NCI-H146 treated with DMSO at 0.1 percent for 48 hours (cell line): ENCODE data around the gene CCER1.
"Not testable (repeated sequence)": the region's sequence is repeated elsewhere in the genome, so short reads cannot be mapped to it uniquely, and the experiment has no call there.

Experiments
- DNase-seq: peaks from one replicate; lab custom pipeline; 2025; ENCODE audit not compliant: unreplicated experiment; lab: John Stamatoyannopoulos, UW

The CCER1 gene

GRCh38 chr12:90954921-90955320 is at the start of gene CCER1:
TSS of gene CCER1 (minus strand) at chr12:90955176. CDS start at chr12:90954742, 434 bp downstream.
- no peak for DNase-seq

GRCh38 chr12:91003737-91004136 is 48.8 kb upstream of the CCER1 start:
- DNase-seq: no peak

- DNase-seq: no peak
Measured at GRCh38 chr12:91001306-91001705, 46.3 kb upstream of the CCER1 start.

GRCh38 chr12:90999966-91000365 is 45.0 kb upstream of the CCER1 start:
- DNase-seq: no peak

GRCh38 chr12:90999527-90999926 is 44.6 kb upstream of the CCER1 start:
- no peak for DNase-seq

DNA sequence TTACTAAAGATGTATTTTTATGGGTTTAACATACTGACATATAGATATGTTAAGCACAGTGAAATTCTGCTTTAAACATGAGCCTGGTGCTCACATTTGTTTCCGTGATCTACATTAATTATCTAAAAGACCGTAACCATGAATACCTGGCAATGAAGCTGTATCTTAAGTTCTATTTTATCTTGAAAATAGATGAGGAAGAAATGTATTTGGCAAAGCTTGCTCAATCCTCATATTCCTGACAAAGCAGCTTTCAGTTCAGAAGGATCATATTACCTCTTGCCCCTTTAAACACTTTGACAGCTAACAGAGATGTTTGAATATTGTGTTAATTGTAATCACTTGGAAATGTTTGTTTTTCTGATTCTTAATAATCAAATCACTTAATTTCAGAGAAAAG is 40.0 kb upstream of the CCER1 start:
- no peak for DNase-seq

GRCh38 chr12:90991952-90992465 is 37.0 kb upstream of the CCER1 start:
- DNase-seq: no peak

GRCh38 chr12:90990611-90991010 is 35.6 kb upstream of the CCER1 start:
- no peak for DNase-seq

GRCh38 chr12:90989686-90990111 is 34.7 kb upstream of the CCER1 start:
- no peak for DNase-seq

GRCh38 chr12:90987520-90987919 is 32.5 kb upstream of the CCER1 start:
- DNase-seq: no peak

DNA sequence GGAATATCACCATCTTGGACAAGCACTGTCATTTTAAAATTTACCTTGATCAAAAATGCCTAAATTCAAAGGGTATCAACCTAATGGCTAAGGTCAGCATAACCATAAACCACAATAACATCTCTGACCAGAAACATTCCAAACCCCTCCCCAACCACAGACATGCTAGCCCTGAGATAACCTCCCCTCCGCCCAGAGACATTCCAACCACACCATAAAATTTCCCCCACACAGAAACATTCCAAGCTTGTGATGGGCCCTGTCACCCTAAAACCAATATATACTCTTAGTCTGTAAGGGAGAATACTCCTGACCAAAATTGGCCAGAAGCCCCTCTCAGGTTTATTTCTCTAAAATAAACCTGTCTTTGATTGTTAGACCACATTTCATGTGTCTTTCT is 32.1 kb upstream of the CCER1 start:
- no peak for DNase-seq

DNA sequence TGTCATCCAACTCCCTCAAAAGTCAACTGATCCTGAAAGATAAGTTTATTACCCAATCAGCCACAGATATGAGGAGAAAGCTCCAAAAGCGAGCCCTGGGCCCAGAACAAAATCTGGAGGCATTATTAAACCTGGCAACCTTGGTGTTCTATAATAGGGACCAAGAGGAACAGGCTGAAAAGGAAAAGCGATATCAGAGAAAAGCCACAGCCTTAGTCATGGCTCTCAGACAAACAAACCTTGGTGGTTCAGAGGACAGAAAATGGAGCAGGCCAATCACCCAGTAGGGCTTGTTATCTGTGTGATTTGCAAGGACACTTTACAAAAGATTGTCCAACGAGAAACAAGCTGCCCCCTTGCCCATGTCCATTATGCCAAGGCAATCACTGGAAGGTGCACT is 30.4 kb upstream of the CCER1 start:
- DNase-seq: not testable (repeated sequence)

GRCh38 chr12:90984114-90984513 is 29.1 kb upstream of the CCER1 start:
- DNase-seq: no peak

- DNase-seq: no peak
Measured at GRCh38 chr12:90982170-90982569, 27.2 kb upstream of the CCER1 start.

- no peak for DNase-seq
Measured at GRCh38 chr12:90979951-90980350, 25.0 kb upstream of the CCER1 start.

DNA sequence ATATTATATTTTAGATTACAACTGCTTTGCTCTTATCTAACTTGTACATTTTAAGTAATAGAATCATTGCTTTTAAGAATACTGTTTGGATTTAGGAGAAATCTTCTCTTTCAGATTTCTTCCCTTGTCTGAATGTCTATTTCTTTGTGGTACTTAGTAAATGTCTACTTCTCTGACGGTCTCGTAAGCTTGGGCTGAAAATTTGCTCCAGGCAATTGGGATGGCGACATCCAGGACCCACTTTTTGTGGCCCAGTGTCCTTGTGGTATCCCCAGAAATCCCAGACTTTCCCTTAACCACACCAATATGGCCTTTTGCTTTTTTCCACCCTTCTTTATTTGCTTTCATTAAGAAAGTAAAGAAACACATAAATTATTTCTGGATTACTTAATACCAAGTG is 24.0 kb upstream of the CCER1 start:
- DNase-seq: no peak

DNA sequence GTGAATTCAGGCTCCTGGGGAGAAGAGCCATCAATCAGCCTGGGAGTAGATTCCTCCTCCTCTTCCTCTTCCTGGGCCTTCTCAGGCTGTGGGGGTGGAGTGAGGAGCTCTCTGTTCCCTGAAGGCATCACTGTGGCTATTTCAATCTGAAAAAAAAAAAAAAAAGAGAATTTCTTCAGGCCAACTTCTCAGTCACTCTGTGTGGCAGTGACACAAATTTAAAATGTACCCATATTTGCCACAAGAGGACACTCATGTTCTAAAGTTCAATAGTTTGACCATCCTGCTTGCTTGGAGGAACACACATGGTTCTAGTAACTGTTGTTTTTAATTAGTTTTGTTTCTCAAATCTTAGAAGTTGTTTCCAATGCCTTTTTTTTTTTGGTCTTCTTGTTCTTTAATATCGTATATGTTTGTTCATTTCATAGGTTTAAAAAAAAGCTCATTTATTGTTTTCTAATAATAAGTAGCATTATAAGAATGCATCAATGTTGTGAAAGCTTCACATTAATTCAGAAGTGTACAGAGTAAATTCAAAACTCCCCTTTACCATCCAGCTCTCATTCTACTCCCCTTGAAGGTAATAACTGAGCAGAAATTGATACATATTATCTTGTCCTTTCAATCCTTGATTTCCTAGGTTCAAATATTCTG is 23.3 kb upstream of the CCER1 start:
- no peak for DNase-seq

GRCh38 chr12:90977224-90977623 is 22.2 kb upstream of the CCER1 start:
- DNase-seq: no peak

GRCh38 chr12:90974286-90974685 is 19.3 kb upstream of the CCER1 start:
- DNase-seq: no peak

DNA sequence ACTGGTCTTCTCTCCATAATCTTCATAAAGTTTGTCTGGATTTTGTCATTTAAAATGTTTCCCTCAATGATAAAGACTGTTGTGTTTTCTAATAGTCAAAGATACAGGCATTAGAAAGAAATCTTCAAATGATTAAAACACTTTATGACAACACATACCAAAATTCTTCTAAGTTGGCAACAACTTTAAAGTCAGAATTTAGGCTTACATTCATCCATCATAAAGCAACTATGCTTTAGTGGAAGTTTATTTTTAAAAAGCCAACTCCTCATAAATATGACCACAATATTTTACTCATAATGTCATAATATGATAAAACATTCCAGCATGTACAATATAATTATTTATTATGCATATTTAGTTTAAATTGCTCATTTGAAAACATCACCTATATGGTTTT is 17.2 kb upstream of the CCER1 start:
- no peak for DNase-seq

DNA sequence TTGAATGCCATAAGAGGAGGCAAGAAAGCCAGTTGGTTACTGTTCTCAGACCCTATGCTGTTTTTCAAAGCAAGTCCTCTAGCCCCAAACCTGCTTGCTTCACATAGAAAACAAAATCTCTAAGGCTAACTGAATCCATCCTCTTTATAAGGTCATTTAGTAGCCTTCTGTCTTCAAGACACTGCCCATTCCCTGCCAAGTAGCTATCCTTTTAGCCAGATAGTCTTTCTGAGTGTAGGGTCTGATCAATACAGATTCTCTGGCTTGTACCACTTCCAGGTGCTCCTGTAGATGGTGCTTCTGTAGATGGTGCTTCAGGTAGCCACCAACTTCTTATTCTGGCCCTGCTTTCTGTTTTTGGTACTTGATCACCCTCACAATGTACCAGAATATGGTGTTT is 15.9 kb upstream of the CCER1 start:
- DNase-seq: no peak

- DNase-seq: no peak
Measured at GRCh38 chr12:90970471-90970870, 15.5 kb upstream of the CCER1 start.

GRCh38 chr12:90969851-90970250 is 14.9 kb upstream of the CCER1 start:
- DNase-seq: no peak
